AG10803 (cell line): Measurements from ENCODE around the gene GPX2.
A peak's percentile ranks its signal among the peaks of the same experiment; 100 is the strongest.

ENCODE experiments used
- DNase-seq: peaks from one replicate; pipeline ENCODE4 v3.0.0; 2010; ENCODE audit warnings: low read depth
- H3K4me3 ChIP-seq: 2 replicates; pipeline ENCODE4 v1.5.1; 2011; ENCODE audit warnings: mild to moderate bottlenecking, low read length, control low read depth
- CTCF ChIP-seq: conservative IDR thresholded peaks from 2 replicates; pipeline ENCODE4 v1.5.1; 2011; ENCODE audit warnings: mild to moderate bottlenecking, low read length, control low read depth, inconsistent platforms

GPX2 gene

DNA sequence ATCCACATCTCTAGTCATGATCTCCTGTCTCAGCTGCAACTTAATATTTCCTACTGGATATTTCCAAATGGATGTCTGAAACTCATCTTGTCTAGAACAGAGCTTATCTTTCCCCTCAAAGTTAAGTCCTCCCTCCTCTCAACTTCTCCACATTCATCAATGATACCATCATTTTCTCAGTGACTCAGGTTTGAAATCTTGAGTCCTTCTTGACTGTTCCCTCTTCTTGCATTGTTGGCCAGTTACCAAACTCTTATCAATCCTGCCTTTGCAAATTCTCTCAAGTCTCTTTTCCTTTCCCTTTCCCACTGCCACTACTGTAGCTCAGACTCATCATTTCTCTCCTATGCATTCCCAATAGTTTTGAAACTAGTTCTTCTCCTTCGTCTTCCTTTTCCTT lies 42.6 kb downstream of the GPX2 start:
- no peak overlapping the region for H3K4me3 ChIP-seq
- DNase-seq: no peak
- TF ChIP-seq CTCF: no peak

GRCh38 chr14:64891839-64892375 lies 50.6 kb downstream of the GPX2 start:
- no peak overlapping the region for H3K4me3 ChIP-seq
- peak; percentile 74 for DNase-seq
- TF ChIP-seq CTCF: peak; percentile 65

- no peak overlapping the region for H3K4me3 ChIP-seq
- no peak for TF ChIP-seq CTCF
- DNase-seq: no peak
Measured at GRCh38 chr14:64891173-64891838, 51.2 kb downstream of the GPX2 start.

GRCh38 chr14:64889352-64889751 lies 53.2 kb downstream of the GPX2 start:
- TF ChIP-seq CTCF: no peak
- no peak for DNase-seq
- H3K4me3 ChIP-seq: no peak overlapping the region
